ENCODE data around the gene FBXW11.

The FBXW11 gene

DNA sequence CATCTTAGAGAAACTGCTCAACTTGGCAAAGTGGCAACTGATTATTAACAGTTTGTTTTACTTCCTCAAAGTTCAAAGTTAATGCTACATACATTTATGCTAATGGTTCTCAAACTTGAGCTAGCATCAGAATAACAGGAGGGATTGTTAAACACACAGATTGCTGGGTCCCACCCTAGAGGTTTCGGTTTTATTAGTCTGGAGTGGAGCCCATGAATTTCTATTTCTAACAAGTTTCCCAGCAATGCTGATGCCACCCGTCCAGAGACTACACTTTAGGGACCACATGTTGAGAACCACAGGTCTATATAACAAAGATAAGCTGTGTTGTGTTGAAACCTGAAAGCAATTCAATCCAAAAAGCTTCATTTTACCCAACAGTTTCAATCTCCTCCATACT lies 95.3 kb downstream of the FBXW11 start:
- H3K36me3 Mint-ChIP-seq (ENCODE audit: low read depth): peaks cover 28% of the 10 kb centered on the region
- no peak overlapping the region for H3K4me3 Mint-ChIP-seq
- ATAC-seq (no peak), DNase-seq (no peak)
- no peaks in the 10 kb centered on the region for H3K27me3 Mint-ChIP-seq
- H3K9me3 Mint-ChIP-seq: no peaks in the 10 kb centered on the region
- peaks cover 76% of the 10 kb centered on the region for H3K4me1 Mint-ChIP-seq
- no peak overlapping the region for H3K27ac Mint-ChIP-seq

- Mint-ChIP-seq H3K27me3 (no peaks in the 10 kb centered on the region), H3K36me3 (ENCODE audit: low read depth) (peaks cover 23% of the 10 kb centered on the region), H3K27ac (no peak overlapping the region), H3K4me3 (no peak overlapping the region), H3K4me1 (peaks cover 71% of the 10 kb centered on the region), H3K9me3 (no peaks in the 10 kb centered on the region)
- DNase-seq (no peak), ATAC-seq (no peak)
These were observed 97.8 kb downstream of the FBXW11 start for GRCh38 chr5:171908638-171909037.

DNA sequence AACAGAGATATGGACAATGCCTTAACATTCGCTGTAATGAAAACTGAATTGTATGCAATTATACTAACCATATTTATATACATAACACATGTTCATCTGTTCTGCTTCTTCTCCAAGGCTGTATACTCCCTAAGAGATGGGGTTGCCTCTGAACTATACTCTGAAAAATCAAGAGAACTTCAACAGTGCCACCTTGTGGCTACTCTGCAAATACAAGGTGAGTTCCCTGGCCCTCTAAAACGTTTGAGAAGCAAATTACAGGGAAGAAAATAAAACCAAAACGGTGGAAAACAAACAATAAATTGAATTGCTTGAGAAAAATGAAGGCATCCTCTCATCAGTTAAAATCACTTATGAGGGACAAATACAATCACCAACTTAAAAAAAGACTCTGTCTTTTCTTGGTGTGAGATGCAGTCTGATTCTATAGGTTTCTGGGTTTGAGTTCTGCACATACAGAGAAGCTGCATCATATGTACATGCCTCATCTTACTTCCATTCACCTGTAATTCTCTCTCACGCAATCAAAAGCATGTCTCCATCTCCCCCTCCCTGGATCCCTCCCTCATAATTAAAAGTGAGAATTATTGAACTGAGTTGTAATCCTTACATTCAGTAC lies 98.6 kb downstream of the FBXW11 start:
- Mint-ChIP-seq H3K9me3 (no peaks in the 10 kb centered on the region), H3K27ac (peak overlapping the region; percentile 94), H3K4me1 (peaks cover 67% of the 10 kb centered on the region), H3K27me3 (no peaks in the 10 kb centered on the region), H3K36me3 (ENCODE audit: low read depth) (peaks cover 27% of the 10 kb centered on the region), H3K4me3 (no peak overlapping the region)
- ATAC-seq (peak; percentile 70), DNase-seq (peak; percentile 51)

DNA sequence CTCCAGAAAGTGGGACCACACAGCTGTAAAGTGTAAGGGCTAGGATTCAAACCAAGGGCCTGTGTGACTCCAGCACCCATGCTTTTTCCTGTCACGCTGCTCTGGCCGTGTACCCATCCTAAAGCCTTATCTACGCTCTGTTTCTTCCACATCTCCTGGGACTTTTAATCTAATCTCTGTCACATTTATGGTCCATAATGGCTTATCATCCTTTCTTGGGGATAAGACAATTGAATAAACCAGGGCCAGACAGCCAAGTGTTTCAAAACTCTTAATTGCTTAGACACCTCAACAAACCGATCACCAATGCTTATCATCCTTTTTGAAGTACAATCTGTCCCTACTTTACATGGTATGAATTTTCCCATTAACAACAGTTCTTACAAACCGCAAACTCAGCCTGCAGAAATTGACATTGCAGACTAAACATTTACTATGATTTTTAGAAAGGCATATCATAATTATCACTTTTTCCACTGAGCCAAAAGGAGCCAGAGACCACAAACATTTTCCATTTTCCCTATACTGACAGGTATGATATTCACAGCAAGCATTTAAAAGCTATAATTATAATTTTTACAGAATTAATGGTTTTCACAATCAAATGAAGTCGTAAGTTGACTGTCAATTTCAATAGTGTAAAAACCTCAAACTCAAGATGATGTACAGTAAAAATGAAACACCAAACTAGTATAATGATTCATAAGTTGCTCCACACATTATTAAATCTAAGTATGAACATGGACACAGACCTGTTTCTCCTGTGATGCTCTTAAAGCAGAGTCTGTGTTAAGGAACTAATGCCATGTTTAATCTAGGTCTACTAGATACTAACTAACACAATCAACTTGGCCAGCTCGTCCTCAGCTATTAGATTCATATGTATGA lies 99.5 kb downstream of the FBXW11 start:
- peaks cover 59% of the 10 kb centered on the region for H3K4me1 Mint-ChIP-seq
- DNase-seq: no peak
- H3K9me3 Mint-ChIP-seq: no peaks in the 10 kb centered on the region
- H3K27ac Mint-ChIP-seq: peak overlapping the region; percentile 94
- peaks cover 28% of the 10 kb centered on the region for H3K36me3 Mint-ChIP-seq (ENCODE audit: low read depth)
- H3K27me3 Mint-ChIP-seq: no peaks in the 10 kb centered on the region
- peak overlapping the region; percentile 61 for H3K4me3 Mint-ChIP-seq
- ATAC-seq: peak; percentile 75

DNA sequence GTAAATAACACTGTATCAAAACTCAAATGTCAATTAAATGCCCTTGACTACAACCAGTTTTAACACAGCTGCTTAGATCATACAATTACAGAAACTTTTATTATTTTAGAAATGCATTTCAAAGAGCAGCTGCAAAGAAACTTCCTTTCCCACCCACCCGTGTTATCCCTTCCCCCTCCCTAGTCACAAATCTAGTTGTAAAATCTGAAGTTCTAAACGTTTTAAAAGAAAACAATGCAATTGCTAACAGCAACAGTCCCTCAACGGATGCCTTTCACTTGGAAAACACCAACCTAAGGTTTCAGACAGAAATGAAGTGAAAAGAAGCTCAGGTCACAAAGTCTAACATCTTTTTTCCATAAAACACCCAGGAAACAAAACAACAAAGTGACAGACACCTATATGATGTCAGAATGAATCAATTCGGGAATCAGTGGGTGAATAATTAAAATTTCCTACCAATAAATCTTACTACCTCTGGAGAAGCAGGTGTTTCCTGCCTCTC lies 100.3 kb downstream of the FBXW11 start:
- Mint-ChIP-seq H3K4me3 (peak overlapping the region; percentile 61), H3K36me3 (ENCODE audit: low read depth) (peaks cover 28% of the 10 kb centered on the region), H3K9me3 (no peaks in the 10 kb centered on the region), H3K27me3 (no peaks in the 10 kb centered on the region), H3K27ac (peak overlapping the region; percentile 94), H3K4me1 (peaks cover 52% of the 10 kb centered on the region)
- DNase-seq: no peak
- ATAC-seq: peak; percentile 42

GRCh38 chr5:171904886-171905285 lies 101.6 kb downstream of the FBXW11 start:
- DNase-seq (no peak), ATAC-seq (no peak)
- H3K4me1 Mint-ChIP-seq: peaks cover 57% of the 10 kb centered on the region
- H3K36me3 Mint-ChIP-seq (ENCODE audit: low read depth): peaks cover 31% of the 10 kb centered on the region
- no peaks in the 10 kb centered on the region for H3K27me3 Mint-ChIP-seq
- peak overlapping the region; percentile 94 for H3K27ac Mint-ChIP-seq
- H3K9me3 Mint-ChIP-seq: no peaks in the 10 kb centered on the region
- no peak overlapping the region for H3K4me3 Mint-ChIP-seq

DNA sequence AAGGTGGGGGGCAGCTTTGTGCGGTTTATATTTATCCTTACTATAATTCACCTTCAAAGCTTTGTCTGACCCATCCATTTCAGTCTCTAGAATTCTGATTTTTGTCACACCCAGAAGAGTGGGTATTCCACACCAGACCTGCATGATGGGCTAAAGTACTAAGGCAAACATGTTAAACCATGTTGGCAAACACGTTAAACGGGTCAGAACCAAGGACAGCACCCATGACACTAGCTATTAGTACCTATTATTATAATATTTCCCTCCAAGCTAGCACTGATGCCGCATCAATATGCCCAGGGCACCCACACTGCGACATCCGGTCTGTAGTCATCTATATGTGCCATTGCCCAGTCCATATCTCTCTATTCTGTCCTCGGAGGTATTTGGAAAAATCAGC lies 104.7 kb downstream of the FBXW11 start:
- Mint-ChIP-seq H3K9me3 (no peaks in the 10 kb centered on the region), H3K4me1 (peaks cover 64% of the 10 kb centered on the region), H3K27me3 (no peaks in the 10 kb centered on the region), H3K4me3 (no peak overlapping the region), H3K36me3 (ENCODE audit: low read depth) (peaks cover 35% of the 10 kb centered on the region), H3K27ac (no peak overlapping the region)
- DNase-seq: no peak
- no peak for ATAC-seq

DNA sequence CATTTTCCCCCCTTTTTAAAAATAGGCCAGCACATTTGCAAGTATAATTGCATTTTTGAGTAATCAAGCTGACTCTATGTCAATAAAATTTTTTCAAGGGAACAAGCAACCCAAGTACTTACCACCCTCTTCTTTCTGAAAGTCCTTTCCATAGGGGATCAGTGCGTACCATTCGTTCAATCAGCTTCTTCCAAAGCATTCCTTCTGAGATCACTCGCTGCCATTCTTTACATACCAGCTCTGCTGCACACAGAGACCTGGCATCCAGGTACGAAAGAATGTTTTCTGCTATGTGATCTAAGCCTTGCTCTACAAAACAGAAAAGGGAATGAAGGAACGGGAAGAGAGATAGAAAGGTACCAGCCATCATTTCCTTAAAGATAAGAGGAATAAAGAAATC lies 106.6 kb downstream of the FBXW11 start:
- H3K9me3 Mint-ChIP-seq: no peaks in the 10 kb centered on the region
- ATAC-seq (no peak), DNase-seq (no peak)
- no peak overlapping the region for H3K4me3 Mint-ChIP-seq
- H3K36me3 Mint-ChIP-seq (ENCODE audit: low read depth): peaks cover 50% of the 10 kb centered on the region
- peaks cover 64% of the 10 kb centered on the region for H3K4me1 Mint-ChIP-seq
- H3K27ac Mint-ChIP-seq: no peak overlapping the region
- no peaks in the 10 kb centered on the region for H3K27me3 Mint-ChIP-seq

- Mint-ChIP-seq H3K9me3 (no peaks in the 10 kb centered on the region), H3K27ac (no peak overlapping the region), H3K4me1 (peaks cover 68% of the 10 kb centered on the region), H3K4me3 (no peak overlapping the region), H3K36me3 (ENCODE audit: low read depth) (peaks cover 48% of the 10 kb centered on the region), H3K27me3 (no peaks in the 10 kb centered on the region)
- DNase-seq (no peak), ATAC-seq (no peak)
These were observed 107.6 kb downstream of the FBXW11 start for GRCh38 chr5:171898879-171899278.

DNA sequence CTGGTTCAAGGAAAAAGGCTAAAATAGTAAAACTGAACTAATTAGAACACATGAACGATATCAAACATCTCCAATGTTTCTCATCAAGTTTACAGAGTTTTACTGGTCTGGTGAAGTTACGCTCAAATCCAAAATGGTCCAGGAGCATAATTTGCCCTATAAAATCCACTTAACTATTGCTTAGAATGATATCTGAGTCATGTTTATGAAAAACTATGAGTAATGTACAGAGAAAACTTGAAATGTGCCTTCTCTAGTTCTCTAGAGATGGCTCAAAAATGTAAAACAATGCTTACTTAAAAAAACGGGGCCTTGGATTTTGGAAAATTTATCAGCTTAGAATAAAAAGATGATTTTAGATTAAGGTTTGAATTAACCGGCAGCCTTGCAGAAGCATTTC lies 108.1 kb downstream of the FBXW11 start:
- ATAC-seq (no peak), DNase-seq (no peak)
- Mint-ChIP-seq H3K27me3 (no peaks in the 10 kb centered on the region), H3K27ac (peak overlapping the region; percentile 61), H3K4me3 (no peak overlapping the region), H3K36me3 (ENCODE audit: low read depth) (peaks cover 46% of the 10 kb centered on the region), H3K4me1 (peaks cover 67% of the 10 kb centered on the region), H3K9me3 (no peaks in the 10 kb centered on the region)

DNA sequence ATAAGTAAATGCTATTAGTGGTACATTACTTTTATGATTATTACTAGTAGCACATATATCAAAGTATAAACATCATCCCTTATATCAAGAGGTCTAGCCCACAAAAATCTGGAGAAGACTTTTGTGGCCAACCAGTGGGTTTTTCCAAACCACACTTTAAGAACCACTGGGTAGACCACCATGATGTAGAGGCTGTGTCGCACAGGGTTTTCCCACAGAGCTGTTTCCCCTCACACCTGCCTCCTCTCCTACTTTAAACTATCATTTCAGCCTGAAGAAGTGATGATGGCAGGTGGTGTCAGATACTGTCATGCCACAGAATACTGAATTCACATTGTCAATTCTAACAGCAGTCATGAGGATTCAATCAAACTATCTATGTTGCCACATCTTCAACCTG lies 109.2 kb downstream of the FBXW11 start:
- ATAC-seq: peak; percentile 96

GRCh38 chr5:171895081-171895480 lies 111.4 kb downstream of the FBXW11 start:
- DNase-seq: no peak
- ATAC-seq: no peak
- H3K36me3 Mint-ChIP-seq (ENCODE audit: low read depth): peaks cover 43% of the 10 kb centered on the region
- H3K27ac Mint-ChIP-seq: no peak overlapping the region
- H3K4me1 Mint-ChIP-seq: peaks cover 59% of the 10 kb centered on the region
- H3K4me3 Mint-ChIP-seq: no peak overlapping the region
- H3K9me3 Mint-ChIP-seq: no peaks in the 10 kb centered on the region
- no peaks in the 10 kb centered on the region for H3K27me3 Mint-ChIP-seq

More for the DNA sequence above, 109.2 kb downstream of the FBXW11 start:
- peaks cover 42% of the 10 kb centered on the region for H3K36me3 Mint-ChIP-seq (ENCODE audit: low read depth)
- peak overlapping the region; percentile 61 for H3K27ac Mint-ChIP-seq
- peak; percentile 42 for DNase-seq
- H3K4me1 Mint-ChIP-seq: peaks cover 66% of the 10 kb centered on the region
- H3K27me3 Mint-ChIP-seq: no peaks in the 10 kb centered on the region
- peak overlapping the region; percentile 16 for H3K4me3 Mint-ChIP-seq
- no peaks in the 10 kb centered on the region for H3K9me3 Mint-ChIP-seq

DNA sequence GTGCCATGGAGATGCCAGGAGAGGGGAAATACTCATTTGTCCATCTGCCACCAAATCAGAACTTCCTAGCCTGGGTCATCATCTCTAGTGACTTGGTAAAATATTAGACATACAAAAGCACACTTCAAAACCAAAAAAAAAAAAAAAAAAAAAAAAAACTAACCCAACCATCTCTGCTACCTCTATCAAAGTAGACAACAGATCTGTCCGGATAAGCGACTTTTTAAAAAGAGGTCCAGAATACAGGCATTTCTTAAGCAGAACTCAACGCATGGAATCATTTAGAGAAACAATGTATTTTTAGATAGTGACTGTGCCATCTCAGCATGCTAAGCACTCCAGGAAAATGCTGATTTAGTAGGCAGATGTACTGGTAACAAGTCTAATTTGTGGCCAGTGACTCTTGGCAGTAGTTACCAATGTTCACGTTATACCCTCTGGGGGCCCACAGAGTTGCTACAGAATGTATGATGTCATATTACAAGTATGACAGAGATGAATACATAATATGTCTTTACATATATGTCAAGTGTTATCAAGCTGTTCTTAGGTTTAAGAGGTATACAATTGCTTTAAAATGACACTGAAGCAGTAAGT lies 113.0 kb downstream of the FBXW11 start:
- Mint-ChIP-seq H3K4me3 (no peak overlapping the region), H3K27ac (no peak overlapping the region), H3K4me1 (peaks cover 43% of the 10 kb centered on the region), H3K36me3 (ENCODE audit: low read depth) (peaks cover 53% of the 10 kb centered on the region), H3K27me3 (no peaks in the 10 kb centered on the region), H3K9me3 (no peaks in the 10 kb centered on the region)
- DNase-seq (no peak), ATAC-seq (no peak)

- Mint-ChIP-seq H3K27ac (no peak overlapping the region), H3K4me1 (peaks cover 25% of the 10 kb centered on the region)
These were observed 114.8 kb downstream of the FBXW11 start for GRCh38 chr5:171891595-171891994.

GRCh38 chr5:171891150-171891549 lies 115.3 kb downstream of the FBXW11 start:
- peaks cover 45% of the 10 kb centered on the region for H3K36me3 Mint-ChIP-seq (ENCODE audit: low read depth)
- no peak overlapping the region for H3K27ac Mint-ChIP-seq
- no peak for ATAC-seq
- peaks cover 21% of the 10 kb centered on the region for H3K4me1 Mint-ChIP-seq
- no peak overlapping the region for H3K4me3 Mint-ChIP-seq
- no peak for DNase-seq
- H3K9me3 Mint-ChIP-seq: no peaks in the 10 kb centered on the region
- H3K27me3 Mint-ChIP-seq: no peaks in the 10 kb centered on the region

More at GRCh38 chr5:171891595-171891994, 114.8 kb downstream of the FBXW11 start:
- Mint-ChIP-seq H3K4me3 (no peak overlapping the region), H3K27me3 (no peaks in the 10 kb centered on the region), H3K9me3 (no peaks in the 10 kb centered on the region), H3K36me3 (ENCODE audit: low read depth) (peaks cover 50% of the 10 kb centered on the region)
- ATAC-seq (no peak), DNase-seq (no peak)

All from activated naive CD8-positive, alpha-beta T cell treated with anti-CD3 and anti-CD28 coated beads, Interleukin-2, amount 50 U/mL, for 24 hours (primary cell).